Fibroblast of skin of right quadriceps (primary cell): ENCODE data around the gene SPG11.
"Not testable (repeated sequence)": the region's sequence is repeated elsewhere in the genome, so short reads cannot be mapped to it uniquely, and the experiment has no call there.

Experiments
- DNase-seq: peaks from one replicate; pipeline ENCODE4 v3.0.0-alpha.2; 2013

Gene SPG11

DNA sequence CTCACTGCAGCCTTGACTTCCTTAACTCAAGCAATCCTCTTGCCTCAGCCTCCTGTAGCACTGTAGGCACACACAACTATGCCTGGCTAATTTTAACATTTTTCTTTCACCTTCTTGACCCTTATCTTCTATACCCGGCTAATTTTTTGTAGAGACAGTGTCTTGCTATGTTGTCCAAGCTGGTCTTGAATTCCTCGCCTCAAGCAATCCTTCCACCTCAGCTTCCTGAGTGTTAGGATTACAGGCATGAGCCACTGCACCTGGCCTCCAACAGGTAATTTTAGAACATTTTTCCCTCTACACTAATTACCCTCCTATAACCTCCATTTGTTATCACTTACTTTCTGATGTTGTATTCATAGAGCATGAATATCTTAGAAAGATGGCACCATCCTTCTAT, 60.3 kb downstream of the SPG11 start:
- no peak for DNase-seq

DNA sequence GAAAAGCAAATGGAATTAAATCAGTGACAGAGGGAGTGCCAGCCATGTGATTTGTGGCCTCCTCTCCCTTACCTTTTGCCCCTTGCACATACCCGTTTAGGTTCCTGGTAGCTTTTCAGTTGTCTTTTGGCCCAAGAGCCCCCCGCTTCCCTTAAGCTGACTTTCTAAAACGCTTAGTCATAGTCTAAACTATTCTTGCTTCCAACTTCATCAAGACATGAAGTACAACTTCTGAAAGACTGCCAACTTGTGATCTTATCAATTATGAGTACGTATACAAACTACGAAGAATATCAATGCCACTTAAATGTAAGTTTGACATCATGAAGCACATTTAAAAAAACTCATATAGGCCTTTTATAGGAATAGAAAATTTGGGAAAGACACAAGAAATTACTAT, 64.6 kb downstream of the SPG11 start:
- DNase-seq: peak; percentile 59

DNA sequence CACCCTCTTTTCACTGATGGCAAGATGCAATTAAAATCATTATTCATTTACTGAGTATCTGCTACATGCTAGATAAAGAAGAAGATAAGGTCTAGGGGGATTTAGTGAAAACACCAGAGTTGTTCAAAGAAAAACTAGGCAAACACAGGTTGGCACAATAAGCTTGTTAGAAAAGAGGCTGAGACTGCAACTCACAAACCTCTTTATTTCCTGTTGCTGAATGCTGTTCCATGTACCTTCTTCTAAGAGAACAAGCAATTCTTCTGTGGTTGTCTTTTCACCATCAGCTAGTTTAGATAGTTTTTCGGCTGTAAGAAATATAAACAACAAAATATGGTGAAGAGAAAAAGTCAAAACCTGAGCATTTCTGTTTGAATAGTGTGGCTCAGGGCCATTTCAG, 65.4 kb downstream of the SPG11 start:
- DNase-seq: no peak

DNA sequence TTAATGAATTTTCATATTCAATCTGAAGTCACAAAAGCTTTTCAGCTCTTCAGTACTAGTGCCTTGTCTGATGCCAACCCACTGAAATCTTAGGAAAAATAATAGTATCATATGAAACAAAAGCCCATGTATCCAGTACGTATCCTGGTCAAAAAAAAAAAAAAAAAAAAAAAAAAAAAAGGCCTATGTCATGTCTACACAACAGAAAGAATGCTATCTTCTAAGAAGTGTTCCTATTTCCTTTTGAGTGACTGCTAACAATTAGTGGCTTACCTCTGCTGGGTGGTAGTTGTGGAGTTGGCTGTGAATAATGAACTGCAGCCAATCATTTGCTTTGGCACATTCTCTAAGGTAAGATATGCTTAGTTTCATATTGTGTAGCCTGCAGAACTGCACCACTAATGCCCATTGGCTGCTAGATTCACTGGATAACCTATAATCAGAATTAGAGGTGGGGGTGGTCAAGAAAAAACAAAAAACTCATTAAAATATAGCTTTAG, 66.9 kb downstream of the SPG11 start:
- no peak for DNase-seq

DNA sequence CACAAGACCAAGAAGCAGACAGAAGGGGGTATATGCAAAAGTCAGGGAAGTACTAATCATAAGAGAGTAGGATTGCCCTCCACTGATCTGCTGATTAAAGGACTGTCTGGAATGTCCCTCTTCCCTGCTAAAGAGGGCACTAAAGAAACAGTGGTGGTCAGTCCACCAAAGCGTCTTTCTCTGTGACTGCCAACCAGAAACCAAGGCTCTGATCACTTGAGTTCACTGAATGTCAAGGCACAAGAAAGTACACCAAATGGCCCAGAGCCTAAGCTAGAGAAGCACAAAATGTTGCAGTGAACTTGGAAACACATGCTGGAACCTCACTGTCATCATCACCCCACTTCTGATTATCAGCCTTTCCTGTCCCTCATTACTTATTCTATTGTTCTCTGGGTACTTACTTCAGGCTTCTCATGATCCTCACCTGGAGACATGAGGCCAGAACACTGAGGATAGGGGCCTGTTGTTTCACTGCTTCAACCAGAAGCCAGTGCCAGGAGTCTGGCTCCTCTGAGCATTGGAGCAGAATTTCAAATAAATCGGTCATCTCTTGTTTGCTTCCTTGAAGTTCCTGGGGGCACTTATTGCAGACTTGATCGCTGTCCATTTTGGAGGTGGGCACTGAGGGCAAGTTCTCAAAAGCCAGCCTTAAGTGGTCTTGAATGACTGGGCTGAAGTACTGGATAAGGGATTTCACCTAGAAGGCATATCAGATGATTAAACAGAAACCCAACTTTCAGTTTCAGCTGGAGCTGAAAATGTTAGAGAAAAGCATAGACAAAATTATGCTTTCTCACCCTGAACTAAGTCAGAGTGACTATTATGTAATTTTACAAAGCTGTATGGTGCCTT, 67.6 kb downstream of the SPG11 start:
- no peak for DNase-seq

DNA sequence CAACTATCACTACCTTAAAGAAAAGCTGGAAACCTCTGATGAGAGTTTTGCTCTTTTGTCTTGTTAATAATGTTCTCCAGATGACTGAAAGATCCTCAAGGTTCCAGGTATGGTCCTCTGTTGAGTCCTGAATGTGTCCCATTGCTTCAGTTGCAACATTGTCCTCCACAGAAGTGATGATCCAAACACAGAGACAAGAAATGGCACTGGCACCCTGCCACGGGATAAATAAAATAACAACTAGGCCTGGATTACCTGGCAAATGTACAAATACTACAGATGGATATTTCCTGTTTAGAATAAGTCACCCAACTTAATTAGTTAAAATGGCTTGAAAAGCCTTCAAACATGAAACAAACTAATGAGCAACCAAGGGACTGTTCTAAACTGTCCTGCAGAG, 68.2 kb downstream of the SPG11 start:
- no peak for DNase-seq

DNA sequence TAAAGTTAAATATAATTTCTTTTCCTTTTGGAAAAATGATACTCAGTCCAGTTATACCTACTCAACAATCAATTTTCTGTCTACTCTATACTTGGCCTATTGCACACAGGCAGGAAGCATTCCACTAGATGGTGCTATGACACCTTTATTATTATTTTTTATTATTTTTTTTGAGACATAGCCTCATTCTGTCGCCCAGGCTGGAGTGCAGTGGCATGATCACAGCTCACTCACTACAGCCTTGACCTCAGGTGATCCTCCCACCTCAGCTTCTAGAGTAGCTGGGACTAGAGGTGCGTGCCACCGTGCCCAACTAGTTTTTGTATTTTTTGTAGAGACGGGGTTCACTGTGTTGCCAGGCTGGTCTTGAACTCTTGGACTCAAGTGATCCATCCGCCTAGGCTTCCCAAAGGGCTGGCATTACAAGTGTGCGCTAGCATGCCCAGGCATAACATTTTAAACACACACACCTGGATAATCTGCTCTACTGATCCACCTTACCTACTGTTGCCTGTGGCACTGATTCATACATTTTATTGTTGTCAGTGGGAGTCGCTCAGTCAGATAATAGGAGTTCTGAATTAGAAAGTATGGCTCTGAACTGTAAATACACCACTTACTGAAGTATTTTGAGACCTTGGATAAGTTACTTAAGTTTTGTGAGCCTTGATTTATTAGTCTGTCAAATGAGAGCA, 70.3 kb downstream of the SPG11 start:
- peak; percentile 14 for DNase-seq

DNA sequence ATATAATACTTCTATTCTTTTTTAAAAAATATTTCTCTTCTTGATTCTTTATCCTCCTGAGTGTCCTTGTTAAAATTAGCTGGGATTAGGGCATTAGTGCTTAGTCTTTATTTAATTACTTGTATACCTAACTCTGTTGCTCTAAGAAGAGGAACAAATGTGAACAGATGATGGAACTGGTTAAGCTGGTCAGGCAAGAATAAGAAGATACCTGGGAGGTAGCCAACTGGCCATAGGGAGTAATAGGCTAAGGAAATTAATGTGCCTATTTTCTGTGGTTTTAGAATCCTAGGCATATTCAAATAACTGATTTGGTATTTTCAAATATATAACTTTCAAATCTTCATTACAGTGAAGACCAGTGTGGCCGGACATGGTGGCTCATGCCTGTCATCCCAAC, 72.1 kb downstream of the SPG11 start:
- no peak for DNase-seq

DNA sequence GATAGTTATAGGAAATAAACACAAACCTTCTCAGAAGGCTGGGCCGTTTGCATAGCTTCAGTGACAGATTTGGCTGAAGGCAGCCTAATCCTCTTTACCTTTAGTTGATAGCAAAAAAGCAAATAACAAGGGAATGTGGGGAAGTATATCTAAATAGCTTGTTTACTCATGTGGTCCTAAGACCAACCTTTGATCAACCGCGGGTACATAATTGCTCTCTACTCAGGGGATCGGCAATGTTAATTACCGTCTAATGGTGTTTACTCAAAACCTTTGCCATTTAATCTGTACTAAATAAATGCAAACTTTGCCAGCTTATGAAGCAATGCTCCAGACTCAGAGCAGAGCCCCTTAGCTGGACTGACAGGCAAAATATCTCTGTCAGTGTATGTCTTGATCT, 74.9 kb downstream of the SPG11 start:
- no peak for DNase-seq

DNA sequence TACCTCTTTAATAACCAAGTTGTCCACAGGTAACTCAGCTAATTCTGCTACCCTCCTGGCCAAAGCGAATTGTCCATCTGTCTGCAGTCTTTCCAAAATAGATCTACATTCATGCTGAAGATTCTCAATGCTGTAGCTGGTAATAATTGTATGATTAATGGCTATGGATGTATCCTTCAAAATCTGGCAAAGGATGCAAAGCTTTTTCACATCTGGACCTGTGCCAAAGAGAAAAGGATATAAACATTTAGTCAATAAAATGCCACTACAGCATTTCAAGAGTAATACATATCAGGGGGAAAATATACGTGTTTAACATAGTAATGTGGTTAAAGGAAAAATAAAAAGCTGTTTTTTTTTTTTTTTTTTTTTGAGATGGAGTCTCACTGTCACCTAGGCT, 77.8 kb downstream of the SPG11 start:
- DNase-seq: no peak

DNA sequence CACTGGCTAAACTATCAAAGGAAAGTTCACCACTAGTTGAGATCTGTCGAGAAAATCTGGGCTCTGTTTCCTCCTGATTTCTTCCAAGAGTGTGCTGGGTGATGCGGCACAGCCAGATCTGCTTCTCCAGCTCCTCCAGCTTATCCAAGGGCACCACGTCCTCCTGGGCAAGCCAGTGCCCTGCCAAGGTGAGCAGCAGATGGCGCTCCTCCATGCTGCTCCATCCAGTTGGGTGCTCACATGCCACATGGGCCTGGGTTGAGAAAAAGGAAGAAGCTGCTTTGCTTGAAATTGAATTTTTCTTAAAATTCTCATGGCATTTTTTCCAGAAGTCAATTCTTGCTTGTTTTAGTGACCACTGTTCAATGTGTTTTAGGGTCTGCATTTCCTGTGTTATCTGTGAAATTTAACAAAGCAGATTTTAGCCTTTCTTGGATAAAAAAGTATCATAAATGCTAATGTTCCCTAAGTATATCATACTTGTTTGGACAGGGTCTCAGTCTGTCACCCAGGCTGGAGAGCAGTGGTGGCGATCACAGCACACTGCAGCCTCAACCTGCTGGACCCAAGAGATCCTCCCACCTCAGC, 79.2 kb downstream of the SPG11 start:
- peak; percentile 11 for DNase-seq

DNA sequence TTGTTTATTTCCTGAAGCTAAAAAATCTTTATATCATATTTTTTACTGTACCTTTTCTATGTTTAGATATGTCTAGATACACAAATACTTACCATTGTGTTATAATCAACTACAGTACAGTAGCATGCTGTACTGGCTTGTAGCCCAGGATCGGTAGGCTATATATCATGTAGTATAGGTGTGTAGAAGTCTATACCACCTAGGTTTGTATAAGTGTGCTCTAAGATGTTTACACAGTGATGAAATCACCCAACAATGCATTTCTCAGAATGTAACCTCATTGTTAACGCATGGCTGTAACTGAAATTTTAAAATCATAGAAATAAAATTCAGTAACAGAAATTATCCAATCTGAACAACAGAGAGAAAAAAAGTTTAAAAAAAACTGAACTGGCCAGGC, 83.4 kb downstream of the SPG11 start:
- DNase-seq: no peak

DNA sequence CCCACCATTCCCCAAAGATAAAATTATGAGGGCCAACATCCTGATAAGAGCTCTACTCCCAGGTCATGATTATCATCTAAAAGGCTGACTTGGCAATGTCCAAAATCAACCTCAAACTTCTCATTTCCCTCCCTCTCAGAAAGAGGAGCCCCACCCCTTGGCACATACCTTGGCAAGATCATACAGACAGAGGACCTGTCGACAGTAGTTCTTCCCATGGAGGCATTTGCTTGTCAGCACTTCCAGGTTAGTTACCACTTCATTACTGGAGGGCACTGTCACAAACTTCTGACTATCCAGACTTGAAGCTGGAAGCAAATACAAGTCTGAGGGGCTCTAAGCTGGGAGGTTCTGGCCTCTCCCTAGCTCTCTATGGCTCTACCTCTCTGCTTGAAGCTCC, 88.7 kb downstream of the SPG11 start:
- DNase-seq: no peak

DNA sequence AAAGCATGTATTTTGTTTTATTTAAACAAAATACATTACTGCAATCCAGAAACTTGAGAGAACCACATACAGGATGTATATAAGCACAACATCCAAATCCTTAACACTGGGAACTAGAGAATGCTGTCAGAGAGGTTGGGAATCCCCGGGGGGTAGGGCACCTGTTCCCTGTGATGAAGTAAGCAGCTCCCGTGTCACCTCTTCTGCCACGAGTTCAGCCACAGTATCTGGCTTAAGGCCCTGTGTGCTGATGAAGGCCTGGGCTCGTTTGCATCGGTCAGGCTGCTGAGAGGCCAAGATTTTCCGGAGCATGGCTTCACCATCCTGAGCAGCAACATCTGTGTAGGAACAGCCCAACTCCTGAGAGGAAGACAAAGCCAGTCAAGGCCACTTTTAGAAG, 90.1 kb downstream of the SPG11 start:
- no peak for DNase-seq

DNA sequence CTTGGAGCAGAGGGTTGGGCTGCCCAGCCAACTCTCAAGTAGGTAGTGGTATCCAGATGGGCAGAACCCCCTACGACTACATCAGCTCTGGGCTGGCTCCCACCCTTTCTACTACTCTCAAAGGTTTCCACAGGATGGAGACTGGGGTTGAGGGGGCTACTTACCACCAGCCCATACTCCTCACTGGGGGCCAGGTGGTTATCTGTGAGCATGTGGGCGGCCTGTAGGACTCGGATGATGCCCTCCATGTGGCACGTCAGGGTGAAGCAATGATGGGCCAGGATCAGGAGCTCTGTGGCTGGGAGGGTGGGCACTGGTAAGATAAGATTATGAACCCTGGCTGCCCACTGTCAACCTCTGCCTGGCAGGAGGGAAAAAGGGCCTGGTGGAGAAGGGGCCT, 93.1 kb downstream of the SPG11 start:
- no peak for DNase-seq

DNA sequence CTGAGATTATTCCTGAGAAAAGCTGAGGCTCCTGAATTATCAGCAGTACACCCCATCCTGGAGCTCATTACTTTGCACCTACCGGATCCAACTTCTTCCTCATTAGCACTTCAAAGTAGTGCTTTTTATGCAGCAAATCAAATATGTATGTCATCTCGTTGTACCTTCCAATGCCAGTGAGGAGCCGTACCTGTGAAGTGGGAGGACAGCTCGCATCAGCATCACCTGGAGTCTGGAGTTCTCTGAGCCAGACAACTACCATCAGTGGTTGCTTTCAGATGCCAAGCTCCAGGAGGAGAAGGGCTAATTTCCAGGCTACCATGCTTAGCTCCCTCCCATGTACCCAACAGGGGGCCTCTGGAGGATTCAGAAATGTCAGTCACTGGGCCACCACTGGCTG, 94.1 kb downstream of the SPG11 start:
- DNase-seq: no peak

DNA sequence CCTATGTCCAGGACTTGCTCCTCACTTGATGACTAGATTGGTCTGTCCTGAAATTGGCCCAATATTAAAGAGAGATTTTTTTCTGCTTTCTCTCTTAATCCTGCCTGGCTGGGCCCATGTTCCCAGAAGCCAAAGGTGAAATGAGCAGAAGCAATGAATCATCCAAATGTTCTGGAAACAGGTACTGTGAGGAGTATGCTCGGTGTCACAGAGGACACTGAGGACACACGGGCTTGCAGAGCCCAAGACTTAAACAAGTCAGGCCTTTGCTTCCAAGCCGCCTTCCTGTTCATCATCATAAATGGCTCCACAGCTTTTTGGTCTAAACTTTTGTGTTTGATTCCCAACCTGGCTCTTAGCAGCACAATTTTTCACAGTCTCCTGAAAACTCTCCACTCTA, 95.1 kb downstream of the SPG11 start:
- DNase-seq: no peak

DNA sequence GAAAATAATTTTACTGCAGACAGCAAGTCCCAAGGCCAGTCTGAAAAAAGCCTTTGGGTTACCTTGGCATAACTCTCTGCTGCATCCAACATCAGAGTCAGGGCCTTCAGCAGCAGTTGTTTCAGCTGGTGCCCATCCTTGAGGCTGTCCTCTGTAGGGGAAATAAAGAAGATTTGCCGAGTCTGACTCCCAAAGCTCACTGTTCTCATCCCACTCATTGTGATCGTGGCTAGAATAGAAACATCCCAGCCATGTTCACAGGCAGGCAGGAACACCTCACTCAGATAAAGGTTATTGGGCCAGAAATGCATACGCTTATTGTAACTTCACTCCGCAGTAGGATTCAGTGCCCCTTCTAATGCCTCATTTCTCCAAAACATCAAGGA, 97.3 kb downstream of the SPG11 start:
- no peak for DNase-seq

DNA sequence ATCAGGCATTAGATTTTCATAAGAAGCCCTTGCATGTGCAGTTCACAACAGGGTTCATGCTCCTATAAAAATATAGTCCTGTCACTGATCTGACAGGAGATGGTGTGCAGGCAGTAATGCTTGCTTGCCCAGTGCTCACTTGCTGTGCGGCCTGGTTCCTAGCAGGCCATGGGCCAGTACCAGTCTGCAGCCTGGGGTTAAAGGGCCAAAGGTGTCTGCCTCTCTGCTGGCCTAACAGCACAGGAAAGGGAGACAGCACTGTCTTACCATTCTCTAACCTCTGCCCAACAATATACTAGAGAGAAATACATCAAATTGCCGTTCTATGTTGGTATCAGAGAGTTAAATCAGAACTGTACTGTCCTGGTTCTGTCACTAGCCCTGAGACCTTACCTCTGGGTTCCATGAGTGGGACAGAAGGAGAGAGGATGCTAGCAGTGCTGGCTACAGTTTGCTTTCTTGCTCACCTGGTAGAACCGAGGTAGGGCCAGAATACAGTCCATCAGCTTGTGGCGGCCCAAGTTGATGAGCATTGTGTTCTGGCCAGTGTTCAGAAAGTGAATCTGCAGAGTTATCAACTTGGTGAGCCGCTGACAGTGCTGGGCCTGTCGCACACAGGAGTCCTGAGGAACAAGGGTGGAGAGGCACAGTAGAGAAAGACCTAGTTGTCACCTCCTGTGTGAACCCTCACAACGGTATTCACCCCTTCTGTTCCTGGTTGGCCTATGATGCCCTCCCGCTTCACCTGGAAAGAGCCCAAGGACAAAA, 97.9 kb downstream of the SPG11 start:
- no peak for DNase-seq

DNA sequence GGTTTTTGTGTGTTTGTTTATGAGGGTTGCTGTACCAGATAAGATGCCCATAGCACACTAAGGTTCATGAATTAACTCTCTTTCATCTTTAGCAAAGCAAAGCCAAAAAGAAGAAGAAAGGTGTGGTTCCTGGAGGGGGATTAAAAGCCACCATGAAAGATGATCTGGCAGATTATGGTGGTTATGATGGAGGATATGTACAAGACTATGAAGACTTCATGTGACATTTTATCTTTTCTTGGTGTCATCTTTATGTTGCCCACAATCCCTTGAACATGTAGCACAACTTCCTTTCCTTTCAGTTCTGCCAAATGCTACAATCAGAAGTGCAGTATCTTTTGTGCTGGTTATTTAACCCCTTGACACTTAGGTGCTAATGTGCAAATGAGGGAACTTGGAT, 102.5 kb downstream of the SPG11 start:
- DNase-seq: not testable (repeated sequence)

DNA sequence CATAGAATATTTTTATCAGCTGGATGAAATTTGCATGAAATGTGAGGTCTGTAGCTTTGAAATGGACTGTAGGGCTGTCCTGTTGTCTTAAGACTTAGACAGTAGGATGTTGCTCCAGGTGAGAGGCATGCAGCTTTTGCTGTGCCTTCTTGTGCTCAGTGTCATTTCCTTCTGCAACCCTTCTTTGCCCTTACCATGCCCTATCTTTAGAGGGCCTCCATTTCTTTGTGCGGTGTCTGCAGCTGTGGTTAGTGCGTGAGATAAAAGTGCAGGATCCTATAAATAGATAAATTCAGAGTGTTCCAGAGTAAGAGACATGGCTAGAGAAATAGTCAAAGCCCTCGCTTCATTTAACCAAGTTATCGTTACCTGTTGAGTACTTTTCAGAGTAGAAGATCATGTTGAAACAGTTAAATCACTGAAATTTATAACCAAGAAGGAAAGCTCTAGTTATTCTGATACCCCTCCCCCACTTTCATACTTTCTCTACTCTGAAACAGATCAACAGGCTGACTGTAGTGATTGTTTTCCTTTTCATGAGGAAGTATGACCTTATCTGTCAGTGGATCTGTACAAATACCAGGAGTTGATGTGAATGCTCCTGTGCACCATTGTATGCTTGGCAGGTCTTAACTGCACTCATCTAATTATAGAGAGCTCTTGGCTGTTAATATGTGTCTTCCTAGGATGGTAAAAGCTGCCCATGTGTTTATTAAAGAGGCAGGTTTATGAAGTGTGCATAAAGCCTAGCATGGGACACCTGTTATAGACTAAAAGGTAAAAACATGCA, 108.3 kb downstream of the SPG11 start:
- no peak for DNase-seq

DNA sequence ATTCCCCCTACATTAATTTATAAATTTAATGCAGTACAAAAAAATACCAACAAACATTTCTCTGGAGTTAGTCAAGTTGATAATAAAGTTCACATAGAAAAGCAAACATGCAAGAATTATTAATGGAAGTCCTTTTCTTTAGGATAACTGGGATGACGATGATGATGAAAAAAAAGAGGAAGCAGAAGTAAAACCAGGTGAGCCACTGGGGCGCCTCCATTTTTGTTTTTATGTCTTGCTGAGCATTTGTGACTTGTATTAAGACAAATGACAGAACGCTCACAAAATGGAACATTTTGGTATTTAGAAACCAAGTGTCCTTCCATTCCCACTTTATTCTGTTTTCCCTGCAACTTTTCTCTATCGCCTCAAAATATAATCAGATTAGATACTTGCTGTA, 112.7 kb downstream of the SPG11 start:
- no peak for DNase-seq
